T-helper 9 cell (primary cell): Measurements from ENCODE around the gene KANSL1.

Source experiments
- DNase-seq: peaks from one replicate; pipeline ENCODE4 v3.0.0-alpha.2; 2020

The KANSL1 gene

DNA sequence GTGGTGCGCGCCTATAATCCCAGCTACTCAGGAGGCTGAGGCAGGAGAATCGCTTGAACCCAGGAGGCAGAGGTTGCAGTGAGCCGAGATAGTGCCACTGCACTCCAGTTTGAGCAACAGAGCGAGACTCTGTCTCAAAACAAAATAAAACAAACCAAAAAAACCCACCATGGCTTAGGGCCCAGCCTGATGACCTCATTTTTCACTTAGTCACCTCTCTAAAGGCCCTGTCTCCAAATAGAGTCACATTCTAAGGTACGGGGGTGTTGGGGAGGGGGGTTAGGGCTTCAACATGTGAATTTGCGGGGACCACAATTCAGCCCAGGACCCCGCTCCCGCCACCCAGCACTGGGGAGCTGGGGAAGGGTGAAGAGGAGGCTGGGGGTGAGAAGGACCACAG is 195.6 kb downstream of the KANSL1 start:
- DNase-seq, result no peak

DNA sequence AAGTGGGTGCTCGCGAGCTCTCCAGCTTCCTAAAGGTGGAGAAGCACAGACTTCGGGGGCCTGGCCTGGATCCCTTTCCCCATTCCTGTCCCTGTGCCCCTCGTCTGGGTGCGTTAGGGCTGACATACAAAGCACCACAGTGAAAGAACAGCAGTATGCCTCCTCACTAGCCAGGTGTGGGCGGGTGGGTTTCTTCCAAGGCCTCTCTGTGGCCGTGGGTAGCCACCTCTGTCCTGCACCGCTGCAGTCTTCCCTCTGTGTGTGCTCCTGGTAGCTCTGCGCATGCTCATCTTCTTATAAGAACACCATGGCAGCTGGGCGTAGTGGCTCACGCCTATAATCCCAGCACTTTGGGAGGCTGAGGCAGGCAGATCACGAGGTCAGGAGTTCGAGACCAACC is 196.1 kb downstream of the KANSL1 start:
- DNase-seq, result no peak

DNA sequence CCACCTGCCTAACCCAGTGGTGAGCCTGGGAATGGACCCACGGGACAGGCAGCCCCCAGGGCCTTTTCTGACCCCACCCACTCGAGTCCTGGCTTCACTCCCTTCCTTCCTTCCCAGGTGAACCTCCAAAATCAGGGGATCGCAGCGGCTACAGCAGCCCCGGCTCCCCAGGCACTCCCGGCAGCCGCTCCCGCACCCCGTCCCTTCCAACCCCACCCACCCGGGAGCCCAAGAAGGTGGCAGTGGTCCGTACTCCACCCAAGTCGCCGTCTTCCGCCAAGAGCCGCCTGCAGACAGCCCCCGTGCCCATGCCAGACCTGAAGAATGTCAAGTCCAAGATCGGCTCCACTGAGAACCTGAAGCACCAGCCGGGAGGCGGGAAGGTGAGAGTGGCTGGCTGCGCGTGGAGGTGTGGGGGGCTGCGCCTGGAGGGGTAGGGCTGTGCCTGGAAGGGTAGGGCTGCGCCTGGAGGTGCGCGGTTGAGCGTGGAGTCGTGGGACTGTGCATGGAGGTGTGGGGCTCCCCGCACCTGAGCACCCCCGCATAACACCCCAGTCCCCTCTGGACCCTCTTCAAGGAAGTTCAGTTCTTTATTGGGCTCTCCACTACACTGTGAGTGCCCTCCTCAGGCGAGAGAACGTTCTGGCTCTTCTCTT is 196.8 kb downstream of the KANSL1 start:
- DNase-seq, result no peak

DNA sequence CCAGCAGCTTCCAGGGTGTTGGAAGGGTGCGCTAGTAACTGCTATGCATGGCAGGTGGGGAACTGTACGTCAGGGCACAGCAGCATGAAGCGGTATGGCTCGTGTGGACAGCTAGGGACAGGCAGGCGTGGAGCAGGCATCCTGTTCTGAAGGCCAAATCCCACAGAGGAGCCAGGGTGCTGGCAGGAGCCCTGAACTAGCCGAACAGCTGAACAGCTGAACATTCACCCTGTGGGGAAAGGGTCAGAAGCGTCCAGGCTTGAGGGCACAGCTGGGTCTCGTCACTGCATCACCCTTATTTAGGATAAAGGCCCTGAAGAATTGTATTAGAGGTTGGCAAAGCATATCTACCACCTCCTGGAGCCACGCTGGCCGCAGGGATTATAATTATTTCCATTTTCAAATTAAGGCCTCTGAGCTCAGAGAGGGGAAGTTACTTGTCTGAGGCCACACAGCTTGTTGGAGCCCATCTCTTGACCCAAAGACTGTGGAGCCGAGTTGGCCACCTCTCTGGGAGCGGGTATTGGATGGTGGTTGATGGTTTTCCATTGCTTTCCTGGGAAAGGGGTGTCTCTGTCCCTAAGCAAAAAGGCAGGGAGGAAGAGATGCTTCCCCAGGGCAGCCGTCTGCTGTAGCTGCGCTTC is 197.5 kb downstream of the KANSL1 start:
- no peak for DNase-seq

DNA sequence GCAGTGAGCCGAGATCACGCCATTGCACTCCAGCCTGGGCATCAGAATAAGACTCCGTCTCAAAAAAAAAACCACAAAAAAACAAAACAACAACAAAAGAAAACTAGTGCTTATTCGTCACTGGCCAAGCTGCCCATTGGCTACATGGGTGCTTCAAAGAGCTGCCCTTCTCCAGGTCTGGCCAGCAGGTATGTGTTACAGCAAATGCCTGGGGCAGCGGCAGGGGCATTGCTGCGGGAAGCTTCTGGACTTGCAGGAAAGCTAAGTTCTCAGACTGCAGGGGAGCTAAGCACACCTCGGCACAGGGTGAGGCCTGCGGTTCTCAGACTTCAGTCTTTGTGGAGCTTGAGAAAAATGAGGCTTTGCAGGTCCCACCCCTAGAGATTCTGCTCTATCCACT is 198.2 kb downstream of the KANSL1 start:
- no peak for DNase-seq

DNA sequence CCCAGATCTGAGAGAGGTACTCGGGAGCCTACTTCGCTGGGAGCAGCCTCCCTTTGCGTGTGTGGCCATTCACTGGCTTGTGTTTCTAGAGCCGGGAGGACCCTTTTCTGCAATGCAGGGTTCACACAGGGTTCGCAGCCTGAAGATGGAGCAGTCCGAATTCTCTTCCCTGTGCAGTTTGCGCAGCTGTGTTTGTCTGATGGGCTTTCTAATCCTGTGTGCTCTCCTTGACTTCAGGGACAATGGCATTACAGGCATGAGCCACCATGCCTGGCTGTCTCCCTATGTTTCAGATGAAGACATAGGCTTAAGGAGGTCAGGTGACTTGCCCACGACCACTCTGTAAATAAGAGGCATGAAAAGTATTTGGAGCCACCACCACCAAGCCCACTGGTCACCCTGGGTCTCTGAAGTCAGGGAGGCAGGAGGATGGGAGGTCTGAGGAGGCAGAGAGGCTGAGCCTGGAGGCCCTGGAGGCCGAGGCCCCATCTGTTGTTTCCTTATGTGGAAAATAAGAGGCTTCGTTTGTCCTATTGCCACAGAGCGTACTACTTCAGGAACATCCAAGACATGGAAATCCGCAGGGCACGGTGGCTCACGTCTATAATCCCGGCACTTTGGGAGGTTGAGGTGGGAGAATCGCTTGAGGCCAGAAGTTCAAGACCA is 199.1 kb downstream of the KANSL1 start:
- DNase-seq, result no peak

DNA sequence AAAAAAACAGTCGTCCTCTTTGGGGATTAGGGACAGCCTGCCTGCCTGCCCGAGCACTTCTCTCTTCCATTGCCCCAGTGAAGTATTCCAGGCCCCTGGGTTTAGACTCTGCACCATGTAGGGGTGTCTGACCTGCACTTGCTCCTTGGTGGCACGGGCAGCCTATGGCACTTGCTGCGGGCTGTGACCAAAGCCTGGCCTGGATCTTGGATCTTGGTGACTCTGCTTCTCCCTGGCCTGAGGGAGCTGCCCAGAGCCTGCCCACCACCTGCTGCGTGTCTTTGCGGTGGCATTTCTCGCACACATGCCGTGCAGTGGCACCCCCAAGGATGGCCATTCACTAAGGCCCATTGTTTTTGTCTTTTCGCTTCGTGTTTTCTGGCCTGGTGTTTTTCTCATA is 200.3 kb downstream of the KANSL1 start:
- DNase-seq, result no peak

DNA sequence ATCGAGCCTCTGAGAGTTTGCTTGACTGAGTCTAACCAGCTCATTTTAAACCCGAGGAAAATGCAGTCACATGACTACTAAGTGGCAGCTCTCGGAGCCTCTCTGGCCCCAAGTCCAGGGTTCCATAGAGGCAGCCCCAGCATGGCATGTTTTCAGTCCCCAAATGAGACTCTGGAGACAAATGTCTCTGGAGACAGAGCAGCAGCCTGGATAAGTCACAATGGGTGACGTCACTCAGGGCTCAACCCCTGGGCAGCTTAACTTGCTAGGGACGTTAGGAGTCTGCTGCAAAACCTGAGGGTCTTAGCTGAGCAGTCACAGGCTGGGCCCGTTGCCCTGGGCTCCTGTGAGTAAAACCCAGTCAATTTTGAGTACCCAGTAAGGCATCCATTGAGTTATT is 201.1 kb downstream of the KANSL1 start:
- DNase-seq, result no peak

DNA sequence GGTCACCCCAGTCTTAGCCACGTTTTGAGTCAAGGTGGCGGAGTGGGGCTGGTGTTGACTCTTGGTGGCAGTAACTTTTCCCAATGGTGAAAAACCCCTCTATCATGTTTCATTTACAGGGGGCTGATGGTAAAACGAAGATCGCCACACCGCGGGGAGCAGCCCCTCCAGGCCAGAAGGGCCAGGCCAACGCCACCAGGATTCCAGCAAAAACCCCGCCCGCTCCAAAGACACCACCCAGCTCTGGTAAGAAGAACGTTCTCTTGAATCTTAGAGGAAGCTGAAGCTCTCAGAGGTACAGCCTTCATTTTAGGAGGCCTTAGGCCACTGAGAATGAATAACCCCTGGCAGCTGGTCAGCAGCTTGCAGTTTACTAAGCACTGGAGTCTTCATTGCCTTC is 201.9 kb downstream of the KANSL1 start:
- no peak for DNase-seq

DNA sequence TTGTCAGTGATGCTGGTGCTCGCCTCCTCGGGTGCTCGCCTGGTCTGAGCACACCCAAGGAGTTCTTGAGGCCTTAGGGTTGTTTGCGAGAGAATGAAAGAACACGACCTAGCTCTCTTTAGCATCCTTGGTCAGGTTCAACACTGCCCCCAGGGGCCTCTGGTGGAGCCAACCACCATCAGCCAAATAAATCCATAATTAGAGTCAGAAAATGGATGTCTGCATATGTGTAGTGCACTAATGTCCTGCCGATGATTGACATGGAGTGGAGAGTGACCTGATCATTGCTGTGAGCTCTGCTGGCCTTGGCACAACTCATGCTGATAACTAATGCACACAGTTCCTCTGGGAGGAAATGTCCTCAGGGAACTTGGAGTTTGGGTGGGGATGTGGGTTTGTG is 202.3 kb downstream of the KANSL1 start:
- no peak for DNase-seq

DNA sequence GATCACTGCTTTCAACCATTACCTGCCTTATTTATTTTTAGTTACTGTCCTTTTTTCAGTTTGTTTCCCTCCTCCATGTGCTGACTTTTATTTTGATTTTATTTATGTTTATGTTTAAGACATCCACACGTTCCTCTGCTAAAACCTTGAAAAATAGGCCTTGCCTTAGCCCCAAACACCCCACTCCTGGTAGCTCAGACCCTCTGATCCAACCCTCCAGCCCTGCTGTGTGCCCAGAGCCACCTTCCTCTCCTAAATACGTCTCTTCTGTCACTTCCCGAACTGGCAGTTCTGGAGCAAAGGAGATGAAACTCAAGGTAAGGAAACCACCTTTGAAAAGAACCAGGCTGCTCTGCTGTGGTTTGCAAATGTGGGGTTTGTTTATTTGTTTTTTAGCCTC is 203.5 kb downstream of the KANSL1 start:
- DNase-seq, result no peak

DNA sequence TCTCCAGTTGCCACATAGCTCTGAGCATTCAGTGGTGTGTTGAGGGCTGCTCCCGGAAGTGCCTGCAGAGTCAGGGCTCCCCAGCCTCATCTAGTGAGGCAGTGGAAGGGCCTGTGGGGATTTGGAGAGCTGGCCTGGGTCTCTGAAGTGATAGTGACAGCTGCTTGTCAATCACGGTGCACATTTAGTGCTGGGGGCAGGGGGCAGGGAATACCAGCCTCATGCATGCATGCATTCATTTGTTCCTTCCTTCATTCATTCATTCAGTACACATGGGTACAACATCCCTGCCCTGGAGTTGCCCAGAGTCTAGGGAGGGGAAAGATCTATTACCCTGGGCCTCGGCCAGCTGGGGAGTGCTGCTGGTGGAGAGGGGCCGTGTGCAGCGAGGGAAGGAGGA is 205.5 kb downstream of the KANSL1 start:
- no peak for DNase-seq

DNA sequence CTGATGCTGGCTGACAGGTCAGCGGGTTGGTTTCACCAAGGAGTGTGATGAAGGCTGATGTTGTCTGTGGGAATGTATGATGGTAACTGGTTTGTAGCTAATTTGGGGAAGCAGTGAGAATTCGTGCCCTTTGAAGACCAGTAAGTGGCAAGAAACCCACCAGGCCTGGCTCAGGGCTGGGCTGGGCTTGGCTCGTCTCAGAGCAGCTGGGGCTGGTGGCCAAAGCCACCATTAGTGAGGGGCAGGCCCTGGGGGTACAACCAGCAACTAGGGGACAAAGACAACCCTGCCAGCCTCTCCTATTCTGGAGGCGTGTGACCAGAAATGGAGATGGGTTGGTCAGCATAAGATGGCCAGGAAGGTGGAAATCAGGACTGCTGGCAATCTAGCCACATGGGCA is 207.2 kb downstream of the KANSL1 start:
- no peak for DNase-seq

DNA sequence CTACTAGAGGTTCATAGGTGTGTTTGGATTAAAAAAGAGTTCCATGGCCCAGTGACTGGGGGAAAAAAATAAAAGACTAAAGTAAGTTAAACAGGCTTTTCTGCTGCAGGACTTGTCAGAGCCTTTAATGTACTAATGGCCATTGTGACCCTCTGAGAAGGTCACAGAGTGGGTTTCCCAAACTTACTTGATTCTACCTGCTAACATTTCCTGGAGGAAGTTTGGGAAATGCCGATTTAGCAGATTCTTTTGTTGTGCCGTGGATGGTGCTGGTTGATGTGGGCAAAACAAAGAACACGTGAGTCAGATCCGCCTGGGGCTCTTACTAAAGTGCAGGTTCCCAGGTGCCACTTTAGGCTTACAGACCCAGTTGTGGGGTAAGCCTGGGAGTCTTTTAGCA is 207.8 kb downstream of the KANSL1 start:
- no peak for DNase-seq

DNA sequence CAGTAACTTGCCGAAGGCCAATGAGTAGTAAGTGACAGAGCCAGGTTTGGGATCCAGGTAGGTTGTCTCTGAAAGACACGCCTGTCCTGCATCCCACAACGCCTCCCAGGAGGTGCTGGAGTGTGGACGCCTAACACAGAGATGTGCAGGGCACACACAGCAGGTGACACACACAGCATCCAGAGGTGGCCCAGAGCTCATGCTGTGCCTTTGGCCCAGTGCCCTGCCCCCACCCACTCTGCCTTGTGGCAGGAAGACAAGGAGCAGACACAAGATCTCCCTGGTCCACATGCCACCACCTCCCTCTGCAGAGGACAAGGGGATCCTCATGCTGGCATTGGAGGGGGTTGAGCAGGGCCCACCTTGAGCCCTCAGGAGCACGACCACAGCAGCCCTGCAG is 208.9 kb downstream of the KANSL1 start:
- no peak for DNase-seq

DNA sequence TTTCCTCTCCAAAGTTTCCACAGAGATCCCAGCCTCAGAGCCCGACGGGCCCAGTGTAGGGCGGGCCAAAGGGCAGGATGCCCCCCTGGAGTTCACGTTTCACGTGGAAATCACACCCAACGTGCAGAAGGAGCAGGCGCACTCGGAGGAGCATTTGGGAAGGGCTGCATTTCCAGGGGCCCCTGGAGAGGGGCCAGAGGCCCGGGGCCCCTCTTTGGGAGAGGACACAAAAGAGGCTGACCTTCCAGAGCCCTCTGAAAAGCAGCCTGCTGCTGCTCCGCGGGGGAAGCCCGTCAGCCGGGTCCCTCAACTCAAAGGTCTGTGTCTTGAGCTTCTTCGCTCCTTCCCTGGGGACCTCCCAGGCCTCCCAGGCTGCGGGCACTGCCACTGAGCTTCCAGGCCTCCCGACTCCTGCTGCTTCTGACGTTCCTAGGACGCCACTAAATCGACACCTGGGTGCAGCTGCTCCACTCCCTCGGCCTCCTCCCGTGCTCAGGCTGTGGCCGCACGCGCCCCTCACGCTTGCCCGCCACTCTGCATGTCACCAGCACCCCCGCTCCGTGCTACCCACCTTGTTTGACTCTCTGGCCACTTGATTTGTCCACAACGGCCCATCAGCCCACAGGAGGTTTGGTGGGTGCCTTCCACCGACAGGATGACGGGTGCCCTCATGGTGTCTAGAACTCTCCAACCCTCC is 209.5 kb downstream of the KANSL1 start:
- DNase-seq, result no peak

DNA sequence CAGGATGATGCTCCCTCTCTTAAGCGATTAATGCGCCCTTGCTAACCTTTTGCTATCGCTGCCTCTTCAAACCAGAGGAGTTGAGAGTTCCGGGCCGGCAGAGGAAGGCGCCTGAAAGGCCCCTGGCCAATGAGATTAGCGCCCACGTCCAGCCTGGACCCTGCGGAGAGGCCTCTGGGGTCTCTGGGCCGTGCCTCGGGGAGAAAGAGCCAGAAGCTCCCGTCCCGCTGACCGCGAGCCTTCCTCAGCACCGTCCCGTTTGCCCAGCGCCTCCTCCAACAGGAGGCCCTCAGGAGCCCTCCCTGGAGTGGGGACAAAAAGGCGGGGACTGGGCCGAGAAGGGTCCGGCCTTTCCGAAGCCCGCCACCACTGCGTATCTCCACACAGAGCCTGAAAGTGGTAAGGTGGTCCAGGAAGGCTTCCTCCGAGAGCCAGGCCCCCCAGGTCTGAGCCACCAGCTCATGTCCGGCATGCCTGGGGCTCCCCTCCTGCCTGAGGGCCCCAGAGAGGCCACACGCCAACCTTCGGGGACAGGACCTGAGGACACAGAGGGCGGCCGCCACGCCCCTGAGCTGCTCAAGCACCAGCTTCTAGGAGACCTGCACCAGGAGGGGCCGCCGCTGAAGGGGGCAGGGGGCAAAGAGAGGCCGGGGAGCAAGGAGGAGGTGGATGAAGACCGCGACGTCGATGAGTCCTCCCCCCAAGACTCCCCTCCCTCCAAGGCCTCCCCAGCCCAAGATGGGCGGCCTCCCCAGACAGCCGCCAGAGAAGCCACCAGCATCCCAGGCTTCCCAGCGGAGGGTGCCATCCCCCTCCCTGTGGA is 210.2 kb downstream of the KANSL1 start:
- DNase-seq, result no peak

DNA sequence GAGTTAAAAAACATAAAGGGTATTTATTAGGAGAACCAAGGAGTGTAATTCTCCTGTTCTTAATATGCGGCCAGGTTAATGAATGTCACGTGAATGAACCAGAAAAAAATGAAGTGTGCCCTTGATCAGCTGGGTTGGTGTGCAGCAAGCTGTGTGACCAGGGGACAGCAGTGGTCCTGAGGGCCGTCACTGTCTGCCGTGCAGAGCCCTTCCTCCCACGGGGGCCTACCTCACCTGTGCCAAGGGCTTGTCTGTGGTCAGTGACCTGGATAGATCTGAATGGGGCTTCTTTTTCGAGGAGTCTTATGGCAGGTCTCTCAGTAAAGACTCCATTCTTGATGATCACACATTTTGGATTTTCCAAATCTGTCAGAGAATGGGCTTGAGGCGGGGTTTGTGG is 211.9 kb downstream of the KANSL1 start:
- no peak for DNase-seq

DNA sequence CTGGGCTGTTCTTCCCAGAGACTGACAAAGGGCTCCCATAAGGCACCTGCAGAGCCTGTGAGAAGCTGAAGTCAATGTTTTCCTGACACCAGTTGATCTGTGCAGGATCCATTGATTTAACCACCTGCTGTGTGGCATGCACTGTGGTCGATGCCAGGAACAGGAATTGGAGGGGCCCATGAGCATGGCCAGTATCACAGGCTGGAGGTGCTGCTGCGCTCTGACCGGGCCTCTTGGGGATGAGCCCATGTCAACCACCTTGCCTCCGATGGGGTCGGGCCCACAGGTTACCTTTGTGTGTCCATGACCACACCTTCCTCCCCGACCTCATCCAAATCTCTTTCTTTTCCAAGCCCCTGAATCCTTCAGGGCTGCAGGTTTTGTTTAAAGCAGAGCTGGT is 212.4 kb downstream of the KANSL1 start:
- DNase-seq, result no peak
